IMR-90 (cell line): Measurements from ENCODE around the gene RPA3. TPM values are rescaled to one million over a fixed set of nuclear protein-coding genes. Genes with fewer than 3 reads are reported as not detected.

Experiments
- ATAC-seq: fragments of 200-7000 bp; cut with Tn5 transposase; 2 replicates; pipeline ENCODE4 v1.9.1; 2020; ENCODE audit warnings: low read depth, mild to moderate bottlenecking, moderate library complexity
- BruUV-seq: library from RNA; stranded (reverse); fragments of 400-500 nt; replicated peaks from 2 replicates; lab custom pipeline; 2021; lab: Mats Ljungman, UMichigan
- CTCF ChIA-PET: fragments of 300-600 bp; formaldehyde crosslinking; extraction: SDS; loops from one replicate; lab custom pipeline; 2021; ENCODE audit warnings: antibody characterized with exemption; lab: Yijun Ruan, JAX
- POLR2A ChIA-PET: fragments of 300-600 bp; sonication (Branson Sonifier 250); formaldehyde crosslinking; loops from one replicate; lab custom pipeline; 2022; ENCODE audit warnings: antibody characterized with exemption; ENCODE audit not compliant: unreplicated experiment; lab: Charles Lee
- DNase-seq: peaks from one replicate; pipeline ENCODE4 v3.0.0; 2013
- H2AFZ ChIP-seq: replicated peaks from 2 replicates; pipeline ENCODE3; 2013; ENCODE audit warnings: low read length, mild to moderate bottlenecking; ENCODE audit not compliant: poor library complexity
- H2AK5ac ChIP-seq: 2 replicates; pipeline ENCODE4 v1.6.1; 2013; ENCODE audit warnings: low read depth, low read length, inconsistent platforms
- H2AK9ac ChIP-seq: replicated peaks from 2 replicates; pipeline ENCODE3; 2013; ENCODE audit warnings: mild to moderate bottlenecking, low read depth, low read length, moderate library complexity; ENCODE audit not compliant: poor library complexity
- H2BK120ac ChIP-seq: 2 replicates; pipeline ENCODE4 v1.6.1; 2013; ENCODE audit warnings: low read depth, low read length, inconsistent platforms
- H2BK15ac ChIP-seq: 3 replicates; pipeline ENCODE4 v1.6.1; 2013; ENCODE audit warnings: low read depth, low read length, inconsistent platforms
- H2BK20ac ChIP-seq: 2 replicates; pipeline ENCODE4 v1.6.1; 2013; ENCODE audit warnings: low read depth, mild to moderate bottlenecking, inconsistent platforms, low read length, moderate library complexity
- H2BK5ac ChIP-seq: 2 replicates; pipeline ENCODE4 v1.6.1; 2013; ENCODE audit warnings: mild to moderate bottlenecking, low read depth, low read length, inconsistent platforms; ENCODE audit not compliant: poor library complexity, severe bottlenecking
- H3K14ac ChIP-seq: replicated peaks from 2 replicates; pipeline ENCODE4 v1.6.1; 2013; ENCODE audit warnings: low read depth, low read length, inconsistent platforms
- H3K18ac ChIP-seq: 2 replicates; pipeline ENCODE4 v1.6.1; 2013; ENCODE audit warnings: low read depth, low read length, control low read depth
- H3K23ac ChIP-seq: 2 replicates; pipeline ENCODE4 v1.6.1; 2013; ENCODE audit warnings: low read depth, low read length, inconsistent platforms
- H3K27ac ChIP-seq: 2 replicates; pipeline ENCODE4 v1.5.1; 2013; ENCODE audit warnings: mild to moderate bottlenecking, control low read depth, low read length; ENCODE audit not compliant: insufficient read depth
- H3K27me3 ChIP-seq: 2 replicates; pipeline ENCODE4 v1.6.1; 2013; ENCODE audit warnings: low read length; ENCODE audit not compliant: control insufficient read depth, insufficient read depth
- H3K36me3 ChIP-seq: 2 replicates; pipeline ENCODE4 v1.6.1; 2013; ENCODE audit warnings: low read length, mixed read lengths; ENCODE audit not compliant: control insufficient read depth, insufficient read depth
- H3K4ac ChIP-seq: 2 replicates; pipeline ENCODE4 v1.6.1; 2013; ENCODE audit warnings: low read depth, low read length, inconsistent platforms
- H3K4me1 ChIP-seq: 2 replicates; pipeline ENCODE4 v1.6.1; 2013; ENCODE audit warnings: low read length, mixed read lengths; ENCODE audit not compliant: control insufficient read depth, insufficient read depth
- H3K4me2 ChIP-seq: 2 replicates; pipeline ENCODE4 v1.6.1; 2013; ENCODE audit warnings: low read depth, mild to moderate bottlenecking, control low read depth, low read length, moderate library complexity
- H3K4me3 ChIP-seq: 2 replicates; pipeline ENCODE4 v1.5.1; 2013; ENCODE audit warnings: low read depth, mild to moderate bottlenecking, control low read depth, low read length, moderate library complexity; ENCODE audit not compliant: insufficient read depth
- H3K56ac ChIP-seq: 2 replicates; pipeline ENCODE4 v1.6.1; 2013; ENCODE audit warnings: low read length, inconsistent platforms; ENCODE audit not compliant: insufficient read depth; ENCODE audit errors: extremely low read depth
- H3K79me1 ChIP-seq, 2 experiments: 2 replicates each; pipeline ENCODE4 v1.6.1; 2013; ENCODE audit warnings: low read length in 2 of 2, inconsistent platforms in 1 of 2, low read depth in 1 of 2
- H3K9ac ChIP-seq: 2 replicates; pipeline ENCODE4 v1.6.1; 2013; ENCODE audit warnings: low read depth, low read length, control low read depth
- H3K9me1 ChIP-seq: 2 replicates; pipeline ENCODE4 v1.6.1; 2013; ENCODE audit warnings: low read length, inconsistent platforms; ENCODE audit not compliant: insufficient read depth
- H3K9me3 ChIP-seq: 2 replicates; pipeline ENCODE4 v1.6.1; 2013; ENCODE audit warnings: low read length; ENCODE audit not compliant: control insufficient read depth, insufficient read depth
- H4K20me1 ChIP-seq: 2 replicates; pipeline ENCODE4 v1.6.1; 2013; ENCODE audit warnings: low read length, inconsistent platforms; ENCODE audit not compliant: insufficient read depth
- H4K5ac ChIP-seq: 2 replicates; pipeline ENCODE4 v1.6.1; 2013; ENCODE audit warnings: mild to moderate bottlenecking, low read depth, low read length, control low read depth
- H4K8ac ChIP-seq, 2 experiments: 2 replicates each; pipeline ENCODE4 v1.6.1; 2013; ENCODE audit warnings: low read depth in 2 of 2, low read length in 2 of 2, control low read depth in 1 of 2, inconsistent platforms in 1 of 2
- H4K91ac ChIP-seq: 2 replicates; pipeline ENCODE4 v1.6.1; 2013; ENCODE audit warnings: low read depth, low read length, inconsistent platforms; ENCODE audit not compliant: insufficient read depth
- CEBPB ChIP-seq: IDR thresholded peaks from 2 replicates; pipeline ENCODE4 v1.6.1; 2012; ENCODE audit warnings: low read depth, low read length, improper control_type of control experiment
- MXI1 ChIP-seq: IDR thresholded peaks from 2 replicates; pipeline ENCODE4 v1.6.1; 2012; ENCODE audit warnings: low read depth, mild to moderate bottlenecking, low read length, moderate library complexity, borderline replicate concordance
- WGBS, 2 experiments: methylation state at CpG; one replicate each; pipeline versions ENCODE4 v1.1.5 to v1.1.7; 2013; ENCODE audit warnings: missing lambda C conversion rate in 2 of 2; ENCODE audit not compliant: insufficient read length in 1 of 2; ENCODE audit errors: extremely low coverage in 2 of 2; 5-methylcytosine and 5-hydroxymethylcytosine counted together
- dilution Hi-C: fragments of 300-500 bp; cut with HindIII; formaldehyde crosslinking; loops from one replicate; pipeline ENCODE4 v1.14.3; 2018; ENCODE audit warnings: low sequenced_read_pairs; ENCODE audit not compliant: unreplicated experiment
- in situ Hi-C: fragments of 300-500 bp; cut with MboI; formaldehyde crosslinking; loops from 3 replicates; pipeline ENCODE4 v1.14.3; 2019; ENCODE audit warnings: low sequenced_read_pairs, inconsistent platforms, mixed read lengths
- intact Hi-C: fragments of 100-400 bp; cut with micrococcal nuclease; formaldehyde crosslinking; loops from 2 replicates; pipeline ENCODE4 v1.10.0; 2022
- polyA plus RNA-seq, 3 experiments: library from polyadenylated mRNA; depleted of rRNA; stranded (reverse); fragments of >200 nt; gene quantifications; 2 replicates each; pipeline ENCODE4 v1.2.3, GENCODE V29; 2012; ENCODE audit warnings: low replicate concordance in 1 of 3
- total RNA-seq: library from RNA; depleted of rRNA; stranded (reverse); fragments of >200 nt; gene quantifications from 2 replicates; pipeline ENCODE4 v1.2.3, GENCODE V29; 2012
- TF ChIP-seq, protein P1 (sequence below): conservative IDR thresholded peaks from 2 replicates; pipeline ENCODE4 v1.5.1; 2012; ENCODE audit warnings: mild to moderate bottlenecking, low read depth, low read length, improper control_type of control experiment

RPA3 gene
- total and polyA plus RNA-seq, 2 of the 4 experiments (the other 2 are of a cell fraction), result 12.7 to 21.1 TPM

DNA sequence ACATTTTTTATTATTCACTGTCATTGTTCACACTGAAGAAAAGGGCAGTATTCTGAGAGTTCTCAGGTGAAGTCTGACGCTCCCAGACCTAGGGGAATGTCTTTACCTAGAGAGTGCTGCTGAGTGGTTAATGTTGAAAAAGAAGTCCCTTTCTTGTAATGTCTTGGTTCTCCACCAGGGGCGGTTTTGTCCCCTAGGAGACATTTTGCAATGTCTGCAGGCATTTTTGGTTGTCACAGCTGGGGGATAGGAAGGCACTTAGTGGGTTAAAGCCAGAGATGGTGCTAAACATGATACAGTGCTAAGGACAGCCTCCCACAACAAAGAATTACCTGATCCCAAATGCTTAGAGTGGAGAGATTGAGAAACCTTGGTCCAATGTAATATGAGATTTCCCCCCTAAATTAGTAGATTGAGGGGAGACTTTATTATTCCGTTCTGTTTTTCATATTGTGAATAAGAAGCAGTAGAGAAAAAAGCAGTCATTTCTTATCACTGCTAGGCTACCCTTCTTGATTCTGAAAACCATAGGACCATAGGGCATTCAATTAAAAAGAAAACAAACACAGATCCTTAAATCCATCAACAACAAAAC, 64.7 kb downstream of the RPA3 start:
- Histone ChIP-seq H3K4me2 (no peak overlapping the region), H4K91ac (no peak overlapping the region), H2AK9ac (no peak overlapping the region), H3K4me1 (no peaks in the 10 kb centered on the region), H4K8ac (no peak overlapping the region), H3K18ac (no peak overlapping the region), H3K27ac (no peak overlapping the region), H2BK5ac (no peak overlapping the region), H4K20me1 (no peaks in the 10 kb centered on the region), H3K9me1 (no peaks in the 10 kb centered on the region), H3K9me3 (no peaks in the 10 kb centered on the region), H3K14ac (no peak overlapping the region), H2BK120ac (no peak overlapping the region), H3K4ac (no peak overlapping the region), H3K56ac (no peak overlapping the region), H2AK5ac (no peak overlapping the region), H3K9ac (no peak overlapping the region), H3K23ac (no peak overlapping the region), H4K5ac (no peak overlapping the region), H2AFZ (no peak overlapping the region), H3K27me3 (no peaks in the 10 kb centered on the region), H3K79me1 (peaks cover 0 to 2% of the 10 kb centered on the region in 2 experiments; a peak in 2 of 4 replicates), H3K4me3 (no peak overlapping the region), H2BK15ac (no peak overlapping the region), H2BK20ac (no peak overlapping the region), H3K36me3 (no peaks in the 10 kb centered on the region)
- ChIA-PET POLR2A (no interaction called here), CTCF (no interaction called here)
- intact Hi-C loops, result no loop called here
- in situ Hi-C loops, result loop anchor here (25.0 kb wide), 1 partner anchor 559 kb away; no protein-coding TSS in a partner anchor
- no CpG with 5 or more reads among the region's 3 CpGs for WGBS, 2 experiments
- no TSS peak for BruUV-seq
- dilution Hi-C loops, result no loop called here
- DNase-seq (no peak), ATAC-seq (no peak)
- 0 out of 2 replicates have a peak, but pooled peaks have one; percentile 7 for TF ChIP-seq CEBPB
- TF ChIP-seq, protein P1, sequence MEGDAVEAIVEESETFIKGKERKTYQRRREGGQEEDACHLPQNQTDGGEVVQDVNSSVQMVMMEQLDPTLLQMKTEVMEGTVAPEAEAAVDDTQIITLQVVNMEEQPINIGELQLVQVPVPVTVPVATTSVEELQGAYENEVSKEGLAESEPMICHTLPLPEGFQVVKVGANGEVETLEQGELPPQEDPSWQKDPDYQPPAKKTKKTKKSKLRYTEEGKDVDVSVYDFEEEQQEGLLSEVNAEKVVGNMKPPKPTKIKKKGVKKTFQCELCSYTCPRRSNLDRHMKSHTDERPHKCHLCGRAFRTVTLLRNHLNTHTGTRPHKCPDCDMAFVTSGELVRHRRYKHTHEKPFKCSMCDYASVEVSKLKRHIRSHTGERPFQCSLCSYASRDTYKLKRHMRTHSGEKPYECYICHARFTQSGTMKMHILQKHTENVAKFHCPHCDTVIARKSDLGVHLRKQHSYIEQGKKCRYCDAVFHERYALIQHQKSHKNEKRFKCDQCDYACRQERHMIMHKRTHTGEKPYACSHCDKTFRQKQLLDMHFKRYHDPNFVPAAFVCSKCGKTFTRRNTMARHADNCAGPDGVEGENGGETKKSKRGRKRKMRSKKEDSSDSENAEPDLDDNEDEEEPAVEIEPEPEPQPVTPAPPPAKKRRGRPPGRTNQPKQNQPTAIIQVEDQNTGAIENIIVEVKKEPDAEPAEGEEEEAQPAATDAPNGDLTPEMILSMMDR, result peak; percentile 36; the same call in 1 of the 2 replicates
- TF ChIP-seq MXI1, result no peak
